Small intestine (tissue), 7 donors: ENCODE data around the gene PRSS57. TPM values are rescaled to one million over a fixed set of nuclear protein-coding genes. Genes with fewer than 3 reads are reported as not detected.

Source experiments
- DNase-seq, 2 donors: peaks; one replicate each; pipeline versions ENCODE4 v3.0.0 to v3.0.0-alpha.2; 2013
- FAIRE-seq: peaks from 2 replicates; lab custom pipeline; 2012; peaks lifted over from hg19 to GRCh38; lab: Jason Lieb, UNC
- H3K27ac ChIP-seq, 3 donors: one replicate each; pipeline ENCODE4 v1.5.1; 2013; ENCODE audit warnings: low read length in 2 of 3, mild to moderate bottlenecking in 2 of 3, control low read depth in 1 of 3, inconsistent platforms in 1 of 3, low read depth in 1 of 3, moderate library complexity in 1 of 3
- H3K27me3 ChIP-seq, 3 donors: one replicate each; pipeline ENCODE4 v1.6.1; 2013; ENCODE audit warnings: low read length in 3 of 3, inconsistent platforms in 1 of 3; ENCODE audit not compliant: control insufficient read depth in 3 of 3, insufficient read depth in 3 of 3
- H3K36me3 ChIP-seq, 3 donors: one replicate each; pipeline ENCODE4 v1.6.1; 2013; ENCODE audit warnings: low read length in 3 of 3, inconsistent platforms in 1 of 3, low read depth in 1 of 3, mild to moderate bottlenecking in 1 of 3, moderate library complexity in 1 of 3; ENCODE audit not compliant: control insufficient read depth in 3 of 3, insufficient read depth in 2 of 3
- H3K4me1 ChIP-seq, 3 donors: one replicate each; pipeline ENCODE4 v1.6.1; 2013; ENCODE audit warnings: low read length in 2 of 3, inconsistent platforms in 1 of 3, low read depth in 1 of 3, mild to moderate bottlenecking in 1 of 3, moderate library complexity in 1 of 3; ENCODE audit not compliant: control insufficient read depth in 3 of 3, insufficient read depth in 2 of 3
- H3K4me3 ChIP-seq, 3 donors: one replicate each; pipeline ENCODE4 v1.5.1; 2013; ENCODE audit warnings: low read length in 3 of 3, control low read depth in 1 of 3, inconsistent platforms in 1 of 3, low read depth in 1 of 3, mild to moderate bottlenecking in 1 of 3, moderate library complexity in 1 of 3
- H3K9me3 ChIP-seq, 2 donors: one replicate each; pipeline ENCODE4 v1.6.1; 2013; ENCODE audit warnings: low read depth in 1 of 2, low read length in 1 of 2; ENCODE audit not compliant: control insufficient read depth in 2 of 2, insufficient read depth in 1 of 2
- WGBS, 3 donors: extraction: QIAGEN DNeasy Blood & Tissue Kit; methylation state at CpG; one replicate each; pipeline ENCODE4 v1.1.7; 2013; 5-methylcytosine and 5-hydroxymethylcytosine counted together
- polyA plus RNA-seq, 4 donors: library from polyadenylated mRNA; stranded (reverse) in 3 of 4; unstranded in 1 of 4; fragments of 200-250 nt in 3 of 4; fragments of 120-200 nt in 1 of 4; gene quantifications; one replicate each; pipeline versions ENCODE4 v1.2.1 to v1.2.3, GENCODE V29; 2013
- donor health status: healthy with polysubstance abuse.
- donor health status: control.
- donor health status: control.
- donor health status: Bipolar disorder and iron deficiency.
- donor health status: healthy.

PRSS57 gene
- polyA plus RNA-seq, 4 donors, result 0.95 TPM; not detected in 3

DNA sequence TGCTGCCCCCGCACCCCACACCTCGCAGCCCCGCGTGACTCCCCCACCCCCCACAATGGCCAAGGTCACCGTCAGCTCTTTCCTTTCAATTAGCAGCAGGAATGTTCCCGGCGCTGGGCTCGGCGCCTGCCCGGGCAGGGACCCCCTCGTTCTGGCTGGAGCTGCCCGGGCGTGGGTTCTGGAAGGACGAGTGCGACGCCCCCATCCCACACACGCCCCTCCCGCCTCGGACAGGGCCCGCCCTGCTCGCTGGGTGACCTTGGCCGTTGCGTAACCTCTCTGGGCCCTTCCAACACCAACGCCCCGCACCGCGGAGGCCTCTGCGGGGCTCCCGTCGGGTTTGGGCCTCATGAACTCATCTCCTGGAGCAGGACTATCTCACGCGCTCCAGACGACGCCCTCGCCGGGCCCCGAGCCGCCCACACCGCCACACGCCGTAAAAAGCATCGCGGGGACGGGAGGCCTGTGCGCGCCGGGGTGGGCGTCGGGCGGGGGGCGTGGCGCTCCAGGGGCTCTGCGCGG, 23.8 kb upstream of the PRSS57 start:
- Histone ChIP-seq H3K27me3 (peaks cover 0 to 20% (median 0%) of the 10 kb centered on the region in 3 donors), H3K9me3 (peaks cover 0 to 9% of the 10 kb centered on the region in 2 donors), H3K4me1 (peaks cover 0 to 15% (median 0%) of the 10 kb centered on the region in 3 donors), H3K36me3 (peaks cover 0 to 11% (median 0%) of the 10 kb centered on the region in 3 donors), H3K27ac (peak overlapping the region in 1 of 3 donors; percentile 15), H3K4me3 (no peak overlapping the region)
- FAIRE-seq (no peak), DNase-seq (peak in 1 of 2 donors; percentile 54)
- WGBS, 3 donors, result 10 to 22% (median 12%) methylated on average over 35 to 54 of the region's 54 CpGs

DNA sequence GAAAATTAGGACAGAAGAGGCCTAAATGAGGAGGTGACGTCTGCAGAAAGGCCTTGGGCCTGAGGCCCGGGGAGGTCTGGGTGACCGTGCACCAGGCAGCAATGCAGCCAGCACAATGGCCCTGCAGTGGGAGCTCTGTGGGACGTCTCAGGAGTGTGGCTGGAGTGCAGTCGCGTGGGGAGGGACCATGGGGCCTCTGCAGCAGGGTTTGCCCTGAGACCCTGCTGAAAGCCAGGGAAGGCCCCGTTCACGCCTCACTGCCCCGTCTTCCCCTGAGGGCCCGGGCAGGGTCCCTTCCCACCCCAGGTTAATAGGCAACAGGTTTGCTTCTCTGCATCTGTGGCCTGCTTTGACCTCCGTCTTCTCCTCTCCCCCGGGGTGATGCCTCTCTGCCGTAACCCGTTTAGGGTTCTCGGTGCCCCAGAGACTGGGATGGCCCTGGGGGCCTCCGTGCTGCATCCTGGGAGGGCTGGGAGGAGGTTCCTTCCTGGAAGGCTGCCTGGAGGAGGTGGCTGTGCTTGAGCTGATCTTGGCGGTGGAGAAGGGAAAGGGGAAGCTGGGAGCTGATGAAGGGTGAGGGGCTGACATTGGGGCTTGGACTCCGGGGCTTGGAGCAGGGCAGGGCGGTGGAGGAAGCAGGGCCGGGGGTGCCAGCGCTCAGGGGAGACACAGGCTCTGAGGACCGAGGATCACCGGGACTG, 23.1 kb upstream of the PRSS57 start:
- peaks cover 0 to 20% (median 0%) of the 10 kb centered on the region in 3 donors for H3K27me3 ChIP-seq

DNA sequence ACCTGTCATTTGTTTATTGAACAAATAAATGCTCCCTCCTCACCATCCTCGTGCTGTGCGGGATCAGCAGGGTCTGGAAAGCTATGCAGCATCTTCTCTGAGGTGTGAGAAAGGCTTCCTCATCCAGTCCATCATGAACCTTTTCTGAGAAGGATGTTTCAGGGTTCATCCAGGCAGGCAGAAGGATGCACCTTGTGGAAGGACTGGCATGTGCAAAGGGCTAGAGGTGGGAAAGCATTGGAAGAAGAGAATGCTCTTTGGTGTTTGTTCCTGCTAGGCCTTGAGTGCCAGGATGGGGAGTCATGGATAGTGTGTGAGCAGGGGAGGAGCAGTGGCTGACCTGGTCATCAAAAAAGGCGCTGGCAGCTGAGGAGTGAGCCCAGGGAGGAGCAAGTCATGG, 20.1 kb upstream of the PRSS57 start:
- FAIRE-seq (no peak), DNase-seq (no peak)
- Histone ChIP-seq H3K4me3 (no peak overlapping the region), H3K9me3 (peaks cover 0 to 9% of the 10 kb centered on the region in 2 donors), H3K4me1 (peaks cover 0 to 11% (median 0%) of the 10 kb centered on the region in 3 donors), H3K36me3 (peaks cover 0 to 17% (median 0%) of the 10 kb centered on the region in 3 donors), H3K27ac (no peak overlapping the region), H3K27me3 (peaks cover 0 to 15% (median under 1%) of the 10 kb centered on the region in 3 donors)
- 88 to 96% (median 91%) methylated on average over 3 of the region's 3 CpGs for WGBS, 3 donors

More for the DNA sequence above, 23.1 kb upstream of the PRSS57 start:
- DNase-seq (no peak), FAIRE-seq (no peak)
- Histone ChIP-seq H3K36me3 (peaks cover 0 to 11% (median 0%) of the 10 kb centered on the region in 3 donors), H3K4me3 (no peak overlapping the region), H3K9me3 (peaks cover 0 to 9% of the 10 kb centered on the region in 2 donors), H3K27ac (no peak overlapping the region), H3K4me1 (peaks cover 0 to 15% (median 0%) of the 10 kb centered on the region in 3 donors)
- 55 to 58% (median 58%) methylated on average over 18 to 23 of the region's 23 CpGs for WGBS, 3 donors

DNA sequence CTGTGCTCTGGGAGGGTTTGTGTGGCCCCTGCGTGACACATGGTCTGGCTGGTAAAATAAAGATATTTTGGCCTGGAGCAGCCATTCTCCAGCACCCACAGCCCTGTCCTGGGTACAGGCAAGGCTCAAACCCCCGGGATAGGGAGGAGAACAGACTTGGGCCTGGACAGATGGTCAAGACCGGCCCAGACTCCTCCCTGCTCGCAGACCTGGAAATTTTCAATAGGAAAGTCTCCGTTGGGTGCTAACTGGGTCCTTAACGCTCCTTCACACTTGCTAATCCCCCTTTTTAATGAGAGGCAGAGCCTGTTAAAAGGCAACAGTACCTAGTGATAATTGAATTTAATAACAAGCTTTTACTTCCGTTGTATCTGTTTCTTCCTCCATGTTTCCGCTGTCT, 16.0 kb upstream of the PRSS57 start:
- Histone ChIP-seq H3K9me3 (peaks cover 0 to 19% of the 10 kb centered on the region in 2 donors), H3K27me3 (peaks cover 8 to 10% (median 9%) of the 10 kb centered on the region in 3 donors), H3K4me3 (no peak overlapping the region), H3K36me3 (peaks cover 0 to 15% (median 0%) of the 10 kb centered on the region in 3 donors), H3K4me1 (peaks cover 0 to 16% (median 0%) of the 10 kb centered on the region in 3 donors), H3K27ac (peak overlapping the region in 1 of 3 donors; percentile 18)
- 80 to 81% (median 80%) methylated on average over 8 of the region's 8 CpGs for WGBS, 3 donors
- DNase-seq (no peak), FAIRE-seq (no peak)

DNA sequence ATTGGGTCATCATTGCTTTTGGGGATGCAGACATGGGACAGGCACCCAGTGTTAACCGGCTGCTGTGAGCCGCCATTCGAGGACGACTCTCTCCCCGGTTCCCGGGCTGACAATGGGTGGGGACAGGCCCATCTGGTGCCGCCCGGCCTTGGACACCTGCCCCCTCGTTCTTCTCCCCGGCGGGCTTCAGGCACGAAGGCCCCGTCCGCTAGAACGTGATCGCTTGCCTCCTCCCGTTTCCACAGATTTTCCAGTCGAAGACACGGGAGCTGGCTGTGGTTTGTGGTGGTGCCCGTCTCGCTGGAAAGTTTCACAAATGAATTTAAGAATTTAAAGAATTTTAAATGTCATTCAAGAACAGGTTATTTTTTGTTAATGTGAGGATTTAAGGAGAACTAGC, 15.5 kb upstream of the PRSS57 start:
- Histone ChIP-seq H3K27ac (peak overlapping the region in 1 of 3 donors; percentile 18), H3K27me3 (peaks cover 8 to 10% (median 9%) of the 10 kb centered on the region in 3 donors), H3K36me3 (peaks cover 0 to 14% (median 0%) of the 10 kb centered on the region in 3 donors), H3K4me3 (no peak overlapping the region), H3K9me3 (peaks cover 0 to 18% of the 10 kb centered on the region in 2 donors), H3K4me1 (peaks cover 0 to 16% (median 0%) of the 10 kb centered on the region in 3 donors)
- no peak for FAIRE-seq
- 71 to 73% (median 73%) methylated on average over 21 of the region's 21 CpGs for WGBS, 3 donors
- no peak for DNase-seq

DNA sequence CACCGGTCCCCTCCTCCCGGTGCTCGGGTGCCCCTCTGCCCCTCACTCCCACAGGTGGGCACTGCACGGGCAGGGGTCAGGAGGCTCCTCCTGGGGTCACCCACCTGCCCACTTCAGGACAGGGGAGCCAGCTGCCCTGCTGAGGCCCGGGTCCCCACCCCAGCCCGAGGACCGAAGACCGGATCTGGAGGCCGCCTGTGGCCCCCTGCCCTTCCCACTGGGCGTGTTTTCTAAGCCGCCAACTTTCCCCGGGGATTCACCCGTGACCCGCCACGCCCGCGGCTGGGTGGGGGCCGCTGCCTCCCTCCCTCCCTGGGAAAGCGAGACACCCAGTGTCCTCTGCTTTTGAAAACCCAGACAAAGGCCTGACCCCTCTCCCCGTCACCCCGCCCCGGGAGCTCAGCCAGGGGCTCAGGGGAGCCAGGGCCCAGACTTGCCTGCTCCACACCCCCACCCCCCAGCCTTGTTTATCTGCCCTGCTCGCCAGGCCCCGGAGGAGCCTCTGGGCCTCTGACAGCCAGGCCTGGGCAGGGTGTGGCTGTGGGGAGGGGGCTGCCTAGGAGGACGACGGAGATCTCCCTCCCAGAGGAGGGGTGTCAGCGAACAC, 14.8 kb upstream of the PRSS57 start:
- Histone ChIP-seq H3K27me3 (peaks cover 8 to 10% (median 9%) of the 10 kb centered on the region in 3 donors), H3K4me3 (peak overlapping the region in 1 of 3 donors; percentile 62), H3K9me3 (peaks cover 0 to 11% of the 10 kb centered on the region in 2 donors), H3K27ac (peak overlapping the region in 2 of 3 donors; percentile 28 to 38), H3K36me3 (peaks cover 0 to 10% (median 0%) of the 10 kb centered on the region in 3 donors), H3K4me1 (peaks cover 0 to 16% (median 0%) of the 10 kb centered on the region in 3 donors)
- DNase-seq, result peak in 1 of 2 donors; percentile 40
- 17 to 35% (median 28%) methylated on average over 23 to 27 of the region's 27 CpGs for WGBS, 3 donors
- no peak for FAIRE-seq

DNA sequence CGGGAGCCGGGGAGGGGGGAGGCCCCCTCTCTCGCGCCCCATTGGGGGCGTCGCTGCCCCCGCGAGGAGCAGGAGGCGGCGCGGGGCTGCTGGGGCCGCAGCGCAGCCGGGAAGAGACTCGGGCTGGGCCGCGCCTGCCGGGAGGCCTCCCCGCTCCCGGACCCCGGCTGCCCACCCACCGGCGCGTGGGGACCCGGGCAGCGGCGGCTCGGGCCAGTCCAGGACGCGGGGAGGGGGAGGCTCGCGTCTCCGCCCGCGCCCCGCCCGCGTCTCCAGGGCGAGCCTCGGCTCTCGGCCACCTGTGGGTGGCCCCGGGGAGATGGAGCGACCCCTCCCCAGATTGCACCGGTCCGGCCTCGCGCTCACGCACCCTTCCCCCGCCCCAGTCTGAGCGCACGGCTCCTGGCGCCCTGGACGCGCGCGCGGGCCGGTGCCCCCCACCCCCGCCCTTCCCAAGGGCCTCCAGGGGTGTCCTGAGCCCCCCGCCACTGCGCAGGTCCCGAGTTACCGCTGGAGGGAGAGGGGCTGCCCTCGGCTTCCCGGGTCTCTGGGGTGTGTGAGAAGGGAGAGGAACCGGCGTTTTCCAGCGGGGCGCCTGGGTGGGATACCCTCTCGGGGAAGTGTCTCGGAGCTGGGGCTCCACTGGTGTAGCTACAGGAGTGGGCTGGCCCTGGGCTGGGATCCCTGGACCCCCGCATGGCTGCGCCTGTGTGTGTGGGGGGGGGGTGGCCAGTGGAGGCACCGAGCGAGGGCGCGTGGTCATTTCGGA, 14.1 kb upstream of the PRSS57 start:
- DNase-seq (peak in 1 of 2 donors; percentile 42), FAIRE-seq (no peak)
- Histone ChIP-seq H3K9me3 (peaks cover 0 to 11% of the 10 kb centered on the region in 2 donors), H3K4me1 (peaks cover 0 to 20% (median 0%) of the 10 kb centered on the region in 3 donors), H3K36me3 (peaks cover 0 to 5% (median 0%) of the 10 kb centered on the region in 3 donors), H3K27ac (peak overlapping the region in 2 of 3 donors; percentile 24 to 28), H3K27me3 (peaks cover 8 to 10% (median 9%) of the 10 kb centered on the region in 3 donors), H3K4me3 (peak overlapping the region; percentile 36 to 62 (median 44))
- 4 to 9% (median 7%) methylated on average over 45 to 78 of the region's 78 CpGs for WGBS, 3 donors
